ENCODE measurements around the gene TNNT1.
A peak's percentile ranks its signal among the peaks of the same experiment; 100 is the strongest.
"Not testable (repeated sequence)": the region's sequence is repeated elsewhere in the genome, so short reads cannot be mapped to it uniquely, and the experiment has no call there.

Gene TNNT1

DNA sequence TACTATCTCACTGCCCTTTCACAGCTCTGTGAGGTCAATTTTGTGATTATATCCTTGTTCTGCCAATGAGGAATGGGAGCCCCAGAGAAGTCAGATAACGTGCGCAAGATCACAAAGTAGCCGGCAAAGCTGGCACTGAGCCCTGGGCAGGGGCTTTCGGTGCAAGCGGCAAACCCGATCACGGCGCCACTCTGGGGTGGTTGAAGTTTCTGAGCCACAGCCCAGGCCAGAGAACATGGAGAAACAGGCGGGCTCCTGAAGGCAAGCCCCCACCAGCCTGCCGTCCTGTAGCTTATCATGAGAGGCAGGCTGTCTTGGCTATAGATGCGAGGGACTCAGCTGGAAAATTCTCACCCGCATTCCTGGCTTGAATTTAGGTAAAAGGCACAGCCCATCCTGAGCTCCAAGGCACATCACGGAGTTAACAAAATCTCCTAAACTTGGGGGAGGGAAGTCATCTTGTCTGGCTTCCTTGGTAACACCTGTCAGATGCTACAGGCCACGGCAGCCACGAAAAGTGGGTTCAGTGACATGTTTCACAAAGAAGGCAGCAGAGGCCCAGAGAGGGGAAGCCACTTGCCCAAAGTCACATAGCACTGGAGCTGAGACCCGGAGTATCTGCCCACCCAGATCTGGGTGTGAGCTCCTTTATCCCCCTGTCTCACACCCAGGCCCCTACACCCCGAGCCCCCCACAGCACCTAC, 12.5 kb downstream of the TNNT1 start:
- DNase-seq: no peak

DNA sequence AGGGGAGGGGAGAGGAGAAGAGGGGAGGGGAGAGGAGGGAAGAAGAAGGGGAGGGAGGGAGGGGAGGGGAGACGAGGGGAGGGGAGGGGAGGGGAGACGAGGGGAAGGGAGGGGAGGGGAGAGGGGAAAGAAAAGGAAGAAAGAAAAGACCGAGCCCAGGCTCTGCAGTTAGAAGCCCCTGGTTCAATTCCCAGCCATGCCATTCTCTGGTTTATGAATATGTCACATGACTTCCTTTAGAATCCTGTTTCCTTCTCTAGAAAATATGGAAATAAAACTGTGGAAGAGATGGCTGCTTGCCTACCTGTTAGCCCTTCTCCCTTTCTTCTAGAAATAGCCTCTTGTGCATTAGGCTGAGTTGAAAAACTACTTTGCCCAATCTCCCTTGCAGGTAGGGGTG, 14.3 kb downstream of the TNNT1 start:
- no peak for DNase-seq

DNA sequence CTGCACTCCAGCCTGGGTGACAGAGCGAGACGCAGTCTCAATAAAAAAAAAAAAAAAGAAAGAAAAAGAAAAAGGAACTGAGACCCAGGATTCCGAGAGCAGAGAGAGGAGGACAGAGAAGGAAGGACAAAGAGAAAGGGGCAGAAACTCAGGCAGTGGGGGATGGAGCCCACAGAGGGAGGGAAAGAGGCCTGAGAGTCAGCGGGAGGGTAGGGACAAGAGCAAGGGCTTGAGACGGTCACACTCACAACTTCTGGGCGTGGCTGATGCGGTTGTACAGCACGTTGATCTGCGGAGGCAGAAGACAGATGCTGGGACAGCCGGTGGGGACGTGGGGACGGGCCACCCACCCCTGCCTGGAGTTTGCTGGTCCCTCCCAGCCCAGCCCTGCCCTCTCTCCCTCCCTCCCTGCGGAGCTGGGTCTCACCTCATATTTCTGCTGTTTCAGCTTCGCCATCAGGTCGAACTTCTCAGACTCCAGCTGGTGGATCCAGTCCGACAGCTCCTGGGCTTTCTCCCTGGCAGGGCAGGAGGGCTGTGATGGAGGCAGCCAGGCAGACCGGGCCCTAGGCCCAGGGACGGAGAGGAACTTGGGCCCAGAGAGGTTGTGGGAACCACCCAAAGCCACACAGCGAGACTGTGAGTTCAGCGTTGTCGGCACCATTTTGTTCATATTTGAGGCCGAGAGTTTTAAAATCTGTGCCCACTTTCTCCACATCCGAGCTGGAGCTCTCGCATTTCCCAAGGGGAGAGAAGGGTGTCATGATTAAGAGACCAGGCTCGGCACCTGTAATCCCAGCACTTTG, 15.2 kb downstream of the TNNT1 start:
- no peak for DNase-seq

DNA sequence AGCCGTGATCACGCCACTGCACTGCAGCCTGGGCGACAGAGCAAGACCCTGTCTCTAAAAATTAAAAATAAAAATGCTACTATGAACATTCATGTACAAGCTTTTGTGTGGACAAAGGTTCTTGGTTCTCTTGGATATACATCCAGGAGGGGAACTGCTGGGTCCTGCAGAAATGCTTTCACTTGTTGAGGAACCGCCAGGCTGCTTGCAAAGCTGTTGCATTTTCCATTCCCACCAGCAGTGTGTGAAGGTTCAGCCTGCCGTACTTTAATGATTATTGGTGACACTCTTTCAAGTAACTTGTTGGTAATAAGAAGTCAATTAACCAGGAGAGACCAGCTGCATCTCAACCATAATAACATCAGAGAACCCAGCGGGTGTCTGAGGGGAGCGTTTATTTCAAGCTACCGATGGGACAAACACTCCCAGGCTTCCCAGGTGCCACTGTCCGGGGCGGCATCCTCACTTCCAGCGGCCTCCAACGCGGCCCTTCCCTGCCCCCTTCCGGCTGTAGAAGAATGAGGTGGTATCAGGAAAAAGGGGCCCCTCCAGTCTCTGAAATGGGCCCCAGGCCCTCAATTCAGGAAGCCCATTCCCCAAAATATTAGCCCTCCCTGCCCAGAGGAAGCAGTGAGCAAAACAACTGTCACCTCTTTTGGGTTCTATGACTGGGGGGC, 16.4 kb downstream of the TNNT1 start:
- DNase-seq: no peak

DNA sequence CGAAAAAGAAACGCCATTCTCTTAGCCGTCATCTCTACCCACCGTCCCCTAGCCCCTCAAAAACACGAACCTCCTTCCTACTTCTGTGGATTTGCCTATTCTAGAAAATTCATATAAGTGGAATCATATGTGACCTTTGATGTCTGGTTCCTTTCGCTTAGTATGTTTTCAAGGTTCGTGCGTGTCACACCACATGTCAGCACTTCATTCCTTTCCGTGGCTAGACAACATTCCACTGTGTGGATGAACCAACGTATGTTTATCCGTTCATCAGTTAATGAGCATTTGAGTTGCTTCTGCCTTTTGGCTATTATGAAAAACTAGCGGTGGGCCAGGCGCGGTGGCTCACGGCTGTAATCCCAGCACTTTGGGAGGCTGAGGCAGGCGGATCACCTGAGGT, 17.6 kb downstream of the TNNT1 start:
- DNase-seq: no peak

DNA sequence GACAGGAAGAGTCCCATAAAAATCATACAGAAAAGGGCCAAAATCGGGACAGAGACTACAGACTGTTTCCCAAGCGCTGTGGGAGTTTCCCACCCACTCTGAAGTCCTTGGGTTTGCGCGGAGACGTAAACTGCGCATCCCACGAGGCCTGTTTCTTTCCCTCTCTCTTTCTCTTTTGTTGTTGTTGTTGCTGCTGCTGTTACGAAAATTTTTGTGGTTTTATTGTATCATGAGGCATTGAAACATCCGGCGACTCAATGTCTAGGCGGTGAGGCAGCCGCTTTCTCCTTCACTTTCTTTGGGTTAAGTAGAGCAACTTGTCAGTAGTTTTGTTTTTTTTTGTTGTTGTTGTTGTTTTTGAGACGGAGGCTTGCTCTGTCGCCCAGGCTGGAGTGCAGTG, 30.0 kb downstream of the TNNT1 start:
- no peak for DNase-seq

DNA sequence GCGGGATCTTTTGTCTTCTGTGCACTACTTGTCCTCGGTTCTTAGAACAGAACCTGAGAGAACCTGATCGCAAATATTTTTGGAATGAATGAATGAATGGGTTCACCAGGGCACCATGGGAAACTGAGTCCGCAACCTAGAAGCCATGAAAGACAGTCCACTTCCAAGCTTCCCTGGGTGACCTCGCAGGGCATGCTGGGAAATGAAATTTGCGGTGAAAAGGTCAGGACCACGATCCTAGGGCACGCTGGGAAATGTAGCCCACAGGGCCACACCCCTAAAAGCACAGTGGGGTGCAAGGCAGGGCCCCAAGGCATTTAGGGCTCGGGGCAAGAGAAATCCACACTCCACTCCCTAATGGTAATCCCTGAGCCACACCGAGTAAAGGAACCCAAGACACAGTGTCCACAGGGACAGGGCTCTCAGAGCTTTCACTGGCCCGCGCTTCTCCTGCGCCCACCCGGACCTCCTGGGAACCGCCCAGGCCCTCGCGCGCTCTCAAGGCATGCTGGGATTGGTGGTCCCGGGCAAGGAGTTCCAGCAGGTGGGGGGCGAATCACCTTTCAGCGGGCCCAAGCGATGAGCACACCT, 30.5 kb downstream of the TNNT1 start:
- no peak for DNase-seq

DNA sequence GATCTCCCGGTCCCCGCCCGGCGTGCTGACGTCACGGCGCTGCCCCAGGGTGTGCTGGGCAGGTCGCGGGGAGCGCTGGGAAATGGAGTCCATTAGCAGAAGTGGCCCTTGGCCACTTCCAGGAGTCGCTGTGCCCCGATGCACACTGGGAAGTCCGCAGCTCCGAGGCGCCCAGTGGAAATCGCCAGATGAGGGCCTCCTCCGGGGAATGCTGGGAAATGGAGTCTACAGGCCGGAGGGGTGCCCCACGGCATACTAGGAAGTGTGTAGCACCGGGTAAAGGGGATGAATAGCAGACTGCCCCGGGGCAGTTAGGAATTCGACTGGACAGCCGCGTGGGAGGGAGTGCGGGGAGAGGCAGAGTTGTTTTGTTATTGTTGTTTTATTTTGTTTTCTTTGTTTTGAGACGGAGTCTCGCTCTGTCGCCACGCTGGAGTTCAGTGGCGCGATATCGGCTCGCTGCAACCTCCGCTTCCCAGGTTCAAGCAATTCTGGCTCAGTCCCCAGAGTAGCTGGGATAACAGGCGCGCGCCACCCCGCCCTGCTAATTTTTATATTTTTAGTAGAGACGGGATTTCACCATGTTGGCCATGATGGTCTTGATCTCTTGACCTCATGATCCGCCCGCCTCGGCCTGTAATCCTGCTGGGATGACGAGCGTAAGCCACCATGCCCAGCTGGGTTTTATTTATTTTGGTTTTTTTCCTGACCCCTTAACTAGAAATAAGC, 31.2 kb downstream of the TNNT1 start:
- DNase-seq: peak; percentile 83

DNA sequence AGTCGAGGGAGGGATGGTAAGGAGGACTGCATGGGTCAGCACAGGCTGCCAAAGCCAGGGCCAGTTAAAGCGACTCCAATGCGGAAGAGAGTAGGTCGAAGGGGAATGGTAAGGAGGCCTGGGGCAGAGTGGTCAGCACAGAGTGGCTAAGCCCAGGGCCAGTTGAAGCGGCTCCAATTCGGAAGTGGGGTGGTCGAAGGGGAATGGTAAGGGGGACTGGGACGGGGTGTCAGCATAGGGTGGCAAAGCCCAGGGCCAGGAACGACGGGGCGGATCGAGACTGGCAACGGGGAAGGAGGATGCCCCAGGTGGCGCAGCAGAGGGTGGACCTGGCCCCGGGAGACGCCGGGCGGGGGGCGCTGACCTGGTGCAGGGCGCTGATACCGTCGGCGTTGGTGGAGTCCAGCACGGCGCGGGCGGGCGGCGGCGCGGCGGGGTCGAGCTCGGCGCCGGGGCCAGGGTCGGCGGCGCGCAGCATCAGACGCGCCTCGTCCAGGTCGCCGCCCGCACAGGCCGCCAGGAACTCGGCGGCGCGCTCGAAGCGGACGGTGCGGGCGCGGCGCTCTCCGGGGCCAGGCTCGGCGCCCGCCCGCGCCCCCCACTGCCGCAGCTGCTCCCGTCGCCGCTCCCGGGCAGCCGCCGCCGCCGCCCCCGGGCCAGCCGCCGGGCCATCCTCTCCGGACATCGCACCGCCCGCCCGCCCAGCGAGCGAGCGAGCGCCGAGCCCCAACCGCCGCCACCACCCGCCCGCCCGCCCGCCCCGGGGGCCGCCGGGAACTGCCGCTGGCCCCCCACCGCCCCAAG, 31.9 kb downstream of the TNNT1 start, which contains the start of gene PPP1R12C:
Gene PPP1R12C, minus strand, starts transcription at position 779 of the 804 bp plus-strand sequence. Its CDS starts 94 bp downstream, at position 685.
- no peak for DNase-seq

DNA sequence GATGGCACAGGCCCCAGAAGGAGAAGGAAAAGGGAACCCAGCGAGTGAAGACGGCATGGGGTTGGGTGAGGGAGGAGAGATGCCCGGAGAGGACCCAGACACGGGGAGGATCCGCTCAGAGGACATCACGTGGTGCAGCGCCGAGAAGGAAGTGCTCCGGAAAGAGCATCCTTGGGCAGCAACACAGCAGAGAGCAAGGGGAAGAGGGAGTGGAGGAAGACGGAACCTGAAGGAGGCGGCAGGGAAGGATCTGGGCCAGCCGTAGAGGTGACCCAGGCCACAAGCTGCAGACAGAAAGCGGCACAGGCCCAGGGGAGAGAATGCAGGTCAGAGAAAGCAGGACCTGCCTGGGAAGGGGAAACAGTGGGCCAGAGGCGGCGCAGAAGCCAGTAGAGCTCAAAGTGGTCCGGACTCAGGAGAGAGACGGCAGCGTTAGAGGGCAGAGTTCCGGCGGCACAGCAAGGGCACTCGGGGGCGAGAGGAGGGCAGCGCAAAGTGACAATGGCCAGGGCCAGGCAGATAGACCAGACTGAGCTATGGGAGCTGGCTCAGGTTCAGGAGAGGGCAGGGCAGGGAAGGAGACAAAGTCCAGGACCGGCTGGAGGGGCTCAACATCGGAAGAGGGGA, 32.7 kb downstream of the TNNT1 start:
- no peak for DNase-seq

DNA sequence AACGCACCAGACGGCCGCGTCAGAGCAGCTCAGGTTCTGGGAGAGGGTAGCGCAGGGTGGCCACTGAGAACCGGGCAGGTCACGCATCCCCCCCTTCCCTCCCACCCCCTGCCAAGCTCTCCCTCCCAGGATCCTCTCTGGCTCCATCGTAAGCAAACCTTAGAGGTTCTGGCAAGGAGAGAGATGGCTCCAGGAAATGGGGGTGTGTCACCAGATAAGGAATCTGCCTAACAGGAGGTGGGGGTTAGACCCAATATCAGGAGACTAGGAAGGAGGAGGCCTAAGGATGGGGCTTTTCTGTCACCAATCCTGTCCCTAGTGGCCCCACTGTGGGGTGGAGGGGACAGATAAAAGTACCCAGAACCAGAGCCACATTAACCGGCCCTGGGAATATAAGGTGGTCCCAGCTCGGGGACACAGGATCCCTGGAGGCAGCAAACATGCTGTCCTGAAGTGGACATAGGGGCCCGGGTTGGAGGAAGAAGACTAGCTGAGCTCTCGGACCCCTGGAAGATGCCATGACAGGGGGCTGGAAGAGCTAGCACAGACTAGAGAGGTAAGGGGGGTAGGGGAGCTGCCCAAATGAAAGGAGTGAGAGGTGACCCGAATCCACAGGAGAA, 33.5 kb downstream of the TNNT1 start:
- DNase-seq: no peak

DNA sequence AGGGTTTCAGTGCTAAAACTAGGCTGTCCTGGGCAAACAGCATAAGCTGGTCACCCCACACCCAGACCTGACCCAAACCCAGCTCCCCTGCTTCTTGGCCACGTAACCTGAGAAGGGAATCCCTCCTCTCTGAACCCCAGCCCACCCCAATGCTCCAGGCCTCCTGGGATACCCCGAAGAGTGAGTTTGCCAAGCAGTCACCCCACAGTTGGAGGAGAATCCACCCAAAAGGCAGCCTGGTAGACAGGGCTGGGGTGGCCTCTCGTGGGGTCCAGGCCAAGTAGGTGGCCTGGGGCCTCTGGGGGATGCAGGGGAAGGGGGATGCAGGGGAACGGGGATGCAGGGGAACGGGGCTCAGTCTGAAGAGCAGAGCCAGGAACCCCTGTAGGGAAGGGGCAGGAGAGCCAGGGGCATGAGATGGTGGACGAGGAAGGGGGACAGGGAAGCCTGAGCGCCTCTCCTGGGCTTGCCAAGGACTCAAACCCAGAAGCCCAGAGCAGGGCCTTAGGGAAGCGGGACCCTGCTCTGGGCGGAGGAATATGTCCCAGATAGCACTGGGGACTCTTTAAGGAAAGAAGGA, 34.4 kb downstream of the TNNT1 start:
- DNase-seq: no peak

DNA sequence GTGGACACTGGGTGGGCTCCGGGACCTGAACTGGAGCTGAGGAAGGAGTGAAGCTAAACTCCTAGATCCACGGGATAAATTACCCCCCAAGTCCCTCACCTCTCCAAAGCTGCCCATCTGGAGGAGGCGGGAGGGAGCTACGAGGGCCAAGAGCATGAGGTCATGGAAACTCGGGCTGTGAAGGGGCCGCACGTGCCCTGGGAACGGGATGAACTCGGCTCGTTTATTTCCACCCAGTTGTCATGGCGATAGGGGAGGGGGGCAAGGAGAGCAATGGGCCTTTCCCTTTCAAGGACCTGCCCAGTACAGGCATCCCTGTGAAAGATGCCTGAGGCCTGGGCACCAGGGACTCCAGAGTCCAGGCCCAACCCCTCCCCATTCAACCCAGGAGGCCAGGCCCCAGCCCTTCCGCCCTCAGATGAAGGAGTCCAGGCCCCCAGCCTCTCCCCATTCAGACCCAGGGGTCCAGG, 35.4 kb downstream of the TNNT1 start:
- no peak for DNase-seq

DNA sequence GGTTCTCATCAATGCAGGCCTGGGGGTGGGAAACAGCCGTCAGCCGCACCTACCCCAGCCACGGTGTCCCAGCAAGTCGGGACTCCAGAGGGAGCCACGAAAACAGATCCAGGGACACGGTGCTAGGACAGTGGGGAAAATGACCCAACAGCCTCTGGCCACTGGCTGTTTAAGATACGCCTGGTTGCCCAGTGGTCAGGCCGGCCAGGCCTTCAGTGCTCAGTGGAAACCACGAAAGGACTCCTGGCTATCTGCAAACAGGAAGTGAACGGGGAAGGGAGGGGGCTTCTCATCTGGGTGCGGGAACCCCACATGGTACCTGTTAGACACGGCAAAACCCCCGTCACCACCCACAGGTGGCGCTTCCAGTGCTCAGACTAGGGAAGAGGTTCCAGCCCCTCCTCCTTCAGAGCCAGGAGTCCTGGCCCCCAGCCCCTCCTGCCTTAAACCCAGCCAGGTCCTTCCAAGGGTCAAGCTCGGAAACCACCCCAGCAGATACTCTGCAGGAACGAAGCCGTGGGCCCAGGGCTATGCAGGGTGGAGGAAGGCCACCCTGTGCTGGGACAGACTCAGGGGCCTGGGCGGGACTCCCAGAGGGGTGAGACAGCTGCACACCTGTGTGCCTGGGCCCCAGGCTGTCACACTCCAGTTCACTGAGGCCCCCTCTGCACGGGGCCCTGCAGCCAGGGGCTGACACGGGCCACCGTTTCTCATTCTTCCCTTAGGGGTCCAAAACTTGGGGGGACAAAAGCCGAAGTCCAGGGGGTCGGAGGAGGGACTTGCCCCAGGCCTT, 36.0 kb downstream of the TNNT1 start:
- DNase-seq: no peak

DNA sequence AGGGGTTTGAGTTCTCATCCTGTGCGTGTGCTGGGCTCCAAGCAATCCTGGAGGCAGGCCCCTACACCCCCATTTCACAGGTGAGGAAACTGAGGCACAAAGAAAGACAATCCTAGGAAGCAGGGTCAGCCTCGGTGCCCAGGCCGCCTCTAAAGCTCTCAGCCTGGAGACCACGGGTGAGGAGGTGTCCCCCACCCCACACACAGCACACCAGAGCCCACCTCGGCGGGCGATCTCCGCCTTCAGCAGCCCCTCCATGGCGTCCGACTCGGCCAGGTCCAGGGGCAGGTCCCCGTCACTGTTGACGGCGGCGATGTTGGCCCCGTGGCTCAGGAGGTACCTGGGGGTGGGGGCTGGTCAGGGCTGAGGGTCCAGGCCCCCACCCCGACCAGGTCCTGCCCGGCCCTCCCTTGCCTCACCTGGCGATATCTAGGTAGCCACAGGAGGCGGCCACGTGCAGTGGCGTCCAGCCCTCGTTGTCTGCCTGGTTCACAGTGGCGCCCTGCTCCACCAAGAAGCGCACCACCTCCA, 36.7 kb downstream of the TNNT1 start:
- DNase-seq: no peak

DNA sequence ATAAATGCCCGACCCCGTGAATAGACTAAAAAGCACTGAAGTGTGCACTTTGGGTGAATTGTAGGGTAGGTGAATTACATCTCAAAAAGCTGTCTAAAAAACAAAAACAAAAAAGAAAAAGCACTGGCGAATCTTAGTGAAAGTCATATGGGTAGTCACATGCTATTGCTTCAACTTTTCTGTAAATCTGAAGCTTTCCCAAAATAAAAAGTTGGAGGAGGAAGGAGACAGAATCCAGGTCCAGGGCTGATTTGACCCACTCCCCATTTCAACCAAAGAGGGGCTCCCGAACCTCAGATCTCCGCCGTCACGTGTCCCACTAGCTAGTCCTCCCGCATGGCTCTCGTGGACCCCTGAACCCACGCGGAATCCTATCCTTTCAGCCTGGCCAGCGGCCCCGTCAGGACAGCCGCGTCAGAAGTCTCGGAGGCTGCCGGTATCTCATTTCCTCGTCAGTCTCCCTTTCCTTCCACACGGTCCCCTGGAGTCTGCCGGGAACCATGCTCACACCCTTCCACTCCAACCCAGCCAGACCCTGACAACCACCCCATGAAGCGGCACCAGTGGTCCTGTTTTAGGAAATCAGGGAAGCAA, 37.7 kb downstream of the TNNT1 start:
- DNase-seq: no peak

DNA sequence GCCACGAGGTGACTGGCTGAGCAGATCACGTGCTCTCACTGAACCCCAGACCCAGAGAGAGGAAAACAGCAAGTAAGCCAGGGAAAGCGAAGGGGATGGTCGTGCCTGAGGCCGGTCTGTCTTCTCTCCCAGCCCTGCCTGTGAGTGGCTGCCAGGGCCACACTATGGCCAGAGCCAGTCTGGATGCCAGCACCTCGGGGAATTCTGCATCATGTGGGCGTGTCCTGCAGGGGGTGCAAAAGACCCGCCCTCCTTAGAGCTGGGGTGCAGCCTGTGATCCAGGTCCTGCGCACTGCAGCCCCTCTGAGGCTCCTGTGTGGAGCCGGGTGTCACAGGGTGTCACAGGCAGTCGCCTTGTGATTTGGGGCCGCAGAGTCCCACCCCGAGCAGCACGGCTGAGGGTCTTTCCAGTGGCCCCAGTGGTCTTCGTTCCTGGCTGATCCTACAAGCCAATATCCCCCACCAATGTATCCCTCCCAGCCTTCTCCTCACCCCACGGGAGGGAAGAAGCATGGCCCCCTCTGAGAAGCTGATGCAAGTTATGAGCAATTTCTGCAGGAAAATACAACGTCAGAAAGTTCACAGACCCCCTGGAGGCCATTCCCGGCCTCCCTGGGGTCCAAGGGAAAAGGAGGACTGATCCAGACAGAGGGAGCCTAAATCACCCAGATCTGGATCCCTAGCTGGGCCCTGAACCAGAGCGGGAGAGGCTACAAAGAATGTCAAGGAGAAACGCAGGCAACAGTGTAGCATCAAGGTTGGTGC, 39.3 kb downstream of the TNNT1 start:
- no peak for DNase-seq

DNA sequence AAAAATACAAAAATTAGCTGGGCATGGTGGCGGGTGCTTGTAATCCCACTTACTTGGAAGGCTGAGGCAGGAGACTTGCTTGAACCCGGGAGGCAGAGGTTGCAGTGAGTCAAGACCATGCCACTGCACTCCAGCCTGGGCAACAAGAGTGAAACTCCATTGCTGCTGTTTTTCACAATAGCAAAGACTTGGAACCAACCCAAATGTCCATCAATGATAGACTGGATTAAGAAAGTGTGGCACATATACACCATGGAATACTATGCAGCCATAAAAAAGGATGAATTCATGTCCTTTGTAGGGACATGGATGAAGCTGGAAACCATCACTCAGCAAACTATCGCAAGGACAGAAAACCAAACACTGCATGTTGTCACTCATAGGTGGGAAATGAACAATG, 41.8 kb downstream of the TNNT1 start:
- DNase-seq: not testable (repeated sequence)
